ENCODE data around the gene CDC42BPB. TPM values are rescaled to one million over a fixed set of nuclear protein-coding genes. Genes with fewer than 3 reads are reported as not detected.

Gene CDC42BPB
- total and polyA plus RNA-seq, 11 donors = 31.1 to 124 (median 68.9) TPM

GRCh38 chr14:102967506-102967795 lies 89.9 kb downstream of the CDC42BPB start:
- intact Hi-C loops (cut with DNase I) = no loop called here
- Histone ChIP-seq H3K4me1 (no peaks in the 10 kb centered on the region), H3K27me3 (no peaks in the 10 kb centered on the region), H3K27ac (no peak overlapping the region), H3K36me3 (peaks cover 14 to 100% (median 98%) of the 10 kb centered on the region in 9 donors), H3K9me3 (no peaks in the 10 kb centered on the region), H3K4me3 (no peak overlapping the region)
- ATAC-seq = no peak
- no peak for DNase-seq
- WGBS, 4 donors = 86 to 96% (median 93%) methylated on average over 14 of the region's 14 CpGs
- TF ChIP-seq POLR2A (IDR thresholded peaks at IDR 0.05) (no peak), CTCF (IDR thresholded peaks at IDR 0.05) (no peak)

GRCh38 chr14:102966681-102967505 lies 90.5 kb downstream of the CDC42BPB start:
- Histone ChIP-seq H3K27me3 (no peaks in the 10 kb centered on the region), H3K36me3 (peaks cover 13 to 100% (median 100%) of the 10 kb centered on the region in 9 donors), H3K9me3 (no peaks in the 10 kb centered on the region), H3K4me1 (no peaks in the 10 kb centered on the region), H3K27ac (no peak overlapping the region), H3K4me3 (no peak overlapping the region)
- ATAC-seq = no peak
- TF ChIP-seq POLR2A (IDR thresholded peaks at IDR 0.05) = no peak
- TF ChIP-seq CTCF (IDR thresholded peaks at IDR 0.05) = no peak
- intact Hi-C loops (cut with DNase I) = no loop called here
- no peak for DNase-seq
- WGBS, 4 donors = 89 to 95% (median 91%) methylated on average over 18 to 21 of the region's 21 CpGs

GRCh38 chr14:102965971-102966655 lies 91.2 kb downstream of the CDC42BPB start:
- no peaks in the 10 kb centered on the region for H3K9me3 ChIP-seq
- no peak for DNase-seq
- no peak for TF ChIP-seq POLR2A (IDR thresholded peaks at IDR 0.05)
- TF ChIP-seq CTCF (IDR thresholded peaks at IDR 0.05) = no peak
- H3K27ac ChIP-seq = no peak overlapping the region
- H3K36me3 ChIP-seq = peaks cover 10 to 100% (median 100%) of the 10 kb centered on the region in 9 donors
- intact Hi-C loops (cut with DNase I) = no loop called here
- 92 to 96% (median 95%) methylated on average over 20 of the region's 20 CpGs for WGBS, 4 donors
- no peak for ATAC-seq
- no peaks in the 10 kb centered on the region for H3K4me1 ChIP-seq
- no peaks in the 10 kb centered on the region for H3K27me3 ChIP-seq
- no peak overlapping the region for H3K4me3 ChIP-seq

- WGBS, 4 donors = 88 to 97% (median 93%) methylated on average over 3 of the region's 3 CpGs
- H3K9me3 ChIP-seq = no peaks in the 10 kb centered on the region
- no peak overlapping the region for H3K27ac ChIP-seq
- DNase-seq (no peak), ATAC-seq (no peak)
- TF ChIP-seq CTCF (IDR thresholded peaks at IDR 0.05) (no peak), POLR2A (IDR thresholded peaks at IDR 0.05) (no peak)
- no peaks in the 10 kb centered on the region for H3K27me3 ChIP-seq
- intact Hi-C loops (cut with DNase I) = no loop called here
- H3K36me3 ChIP-seq = peaks cover 10 to 100% (median 100%) of the 10 kb centered on the region in 9 donors
- no peaks in the 10 kb centered on the region for H3K4me1 ChIP-seq
- no peak overlapping the region for H3K4me3 ChIP-seq
Measured at GRCh38 chr14:102965282-102965681, 92.1 kb downstream of the CDC42BPB start.
